Measurements from ENCODE around the gene PDCL3. TPM values are rescaled to one million over a fixed set of nuclear protein-coding genes. Genes with fewer than 3 reads are reported as not detected.

PDCL3 gene
- polyA plus RNA-seq, 2 donors = 22.4 to 35.4 TPM

DNA sequence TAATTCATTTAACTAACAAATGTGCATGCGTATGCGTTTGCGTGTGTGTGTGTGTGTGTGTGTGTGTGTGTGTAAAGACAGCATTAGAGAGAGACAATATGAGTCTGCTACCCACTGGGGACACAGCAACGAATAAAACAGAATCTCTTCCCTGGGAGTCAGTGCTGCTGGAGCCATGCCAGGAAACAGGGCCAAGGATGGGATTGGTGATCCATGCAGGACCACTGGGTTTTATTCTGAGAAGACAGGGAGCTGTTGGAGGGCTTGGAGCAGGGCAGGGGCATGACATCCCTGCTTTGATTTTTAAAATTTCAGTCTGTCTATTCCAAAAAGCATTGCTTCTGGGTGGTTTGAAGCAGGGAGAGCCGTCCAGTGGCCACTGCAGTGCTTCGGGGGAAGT, 62.9 kb downstream of the PDCL3 start:
- no peak overlapping the region for H3K27ac ChIP-seq (ENCODE audit: low read depth in 2 of 2, low read length in 1 of 2)
- no peaks in the 10 kb centered on the region for H3K36me3 ChIP-seq (ENCODE audit: control insufficient read depth in 2 of 2, insufficient read depth in 2 of 2, low read length in 1 of 2)
- no peak overlapping the region for H3K4me3 ChIP-seq (ENCODE audit: low read depth in 1 of 2, low read length in 2 of 2)
- H3K4me1 ChIP-seq (ENCODE audit: control insufficient read depth in 2 of 2, insufficient read depth in 2 of 2, low read length in 1 of 2) = no peaks in the 10 kb centered on the region
- 59 to 65% methylated on average over 6 of the region's 6 CpGs for WGBS, 2 donors
- H3K27me3 ChIP-seq (ENCODE audit: control insufficient read depth in 1 of 2, insufficient read depth in 2 of 2, low read length in 2 of 2) = no peaks in the 10 kb centered on the region
- peaks cover 0 to 7% of the 10 kb centered on the region in 2 donors for H3K9me3 ChIP-seq (ENCODE audit: control insufficient read depth in 2 of 2, insufficient read depth in 1 of 2, low read depth in 1 of 2, low read length in 1 of 2)

Other genes starting within 250 kb of the PDCL3 start
- gene LONRF2, start 240.5 kb upstream of the PDCL3 start, polyA plus RNA-seq = under 1 TPM; 0.33 to 0.51 TPM
- 1 to 10 TPM in 1 of 2 donors, under 1 TPM in 1; 0.81 to 1.3 TPM for gene CHST10, start 145.3 kb upstream of the PDCL3 start, polyA plus RNA-seq
- not detected for gene NMS, start 92.5 kb upstream of the PDCL3 start, polyA plus RNA-seq

Measured in esophagus (tissue), 2 donors.